UCSD-AML1 (cell line): Measurements from ENCODE around the gene GRIK4.

Experiments
- DNase-seq: peaks from one replicate; lab custom pipeline; 2025; ENCODE audit not compliant: unreplicated experiment; lab: John Stamatoyannopoulos, UW

The GRIK4 gene

GRCh38 chr11:120662071-120662676 lies 150.6 kb downstream of the GRIK4 start:
- DNase-seq: no peak

DNA sequence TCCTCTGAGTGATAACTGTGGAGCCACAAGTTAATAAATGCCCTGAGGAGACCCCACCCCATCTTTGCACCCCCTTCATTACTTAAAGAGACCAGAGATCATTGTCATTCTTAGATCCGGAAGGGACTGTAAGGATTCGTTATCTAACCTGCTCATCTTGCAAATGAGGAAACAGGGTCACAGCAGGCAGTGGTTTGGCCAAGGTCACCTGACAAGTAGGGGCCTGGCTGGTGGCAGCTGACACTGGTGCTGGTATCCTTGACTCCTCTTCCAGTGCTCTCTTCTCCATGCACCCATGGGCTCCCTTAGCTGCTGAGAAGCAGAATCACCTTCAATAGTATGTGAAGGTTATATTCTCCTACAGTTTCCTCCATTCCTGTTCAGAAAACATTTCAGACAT lies 151.6 kb downstream of the GRIK4 start:
- no peak for DNase-seq

DNA sequence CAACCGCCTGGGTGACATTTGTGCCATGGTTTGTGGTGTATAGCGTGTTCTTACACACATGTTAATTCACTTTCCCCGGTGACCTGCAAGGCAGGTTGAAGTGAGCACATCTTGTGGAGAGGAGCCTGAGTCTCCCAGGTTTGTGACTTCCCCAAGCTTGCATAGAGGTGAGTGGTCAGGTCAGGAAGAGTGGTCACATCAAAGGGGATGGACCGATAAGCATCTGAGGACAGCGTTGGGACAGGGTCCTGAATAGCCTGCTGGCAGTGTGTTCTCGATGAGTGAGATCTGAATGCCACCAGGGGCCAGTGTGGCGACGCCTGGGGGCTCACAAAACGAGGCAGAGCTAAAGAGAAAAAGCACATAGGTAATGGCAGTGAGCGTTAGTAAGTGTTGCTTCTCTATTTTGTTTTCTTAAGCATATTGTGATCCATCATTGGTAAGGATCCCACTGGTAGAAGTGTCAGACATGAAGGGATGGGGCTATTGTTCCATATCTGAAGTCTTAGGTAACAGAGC lies 154.6 kb downstream of the GRIK4 start:
- DNase-seq: no peak

DNA sequence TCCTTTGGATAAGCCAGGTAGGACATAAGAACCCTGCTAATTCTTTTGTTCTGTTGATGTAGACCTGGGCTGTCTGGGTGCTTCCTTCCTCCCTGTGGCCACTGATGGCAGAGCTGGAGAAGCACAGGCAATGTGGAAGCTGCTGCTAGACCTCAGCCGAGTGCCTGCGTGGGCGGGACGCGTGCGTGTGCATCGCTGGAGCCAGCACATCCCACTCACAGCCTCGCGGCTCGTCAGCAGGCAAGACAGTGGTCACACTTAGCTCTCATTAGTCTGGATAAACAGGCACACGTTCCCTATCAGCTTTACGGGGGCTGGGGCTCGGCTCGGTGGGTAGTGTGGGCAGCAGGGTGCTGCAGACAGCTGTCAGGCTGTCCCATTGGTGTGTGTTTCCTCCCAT lies 155.7 kb downstream of the GRIK4 start:
- DNase-seq: no peak

GRCh38 chr11:120667934-120668333 lies 156.4 kb downstream of the GRIK4 start:
- no peak for DNase-seq

DNA sequence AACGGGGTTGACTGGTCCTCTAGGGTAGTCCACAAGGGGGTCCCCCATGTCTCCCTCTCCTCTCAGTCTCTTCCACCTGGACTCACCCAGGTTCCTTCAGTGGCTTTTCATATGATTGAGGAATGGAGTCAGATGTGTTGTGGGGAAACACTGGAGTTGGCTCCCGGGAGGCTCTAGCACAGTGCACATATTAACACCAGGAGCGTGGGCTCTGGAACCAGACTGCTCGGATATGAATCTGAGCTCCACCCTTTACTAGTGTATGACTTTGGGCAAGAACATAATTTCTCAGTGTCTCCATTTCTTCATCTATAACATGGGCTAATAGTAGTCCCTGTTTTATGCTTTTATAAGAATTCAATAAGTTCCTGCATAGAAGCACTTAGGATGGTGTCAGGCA lies 157.0 kb downstream of the GRIK4 start:
- DNase-seq: no peak

GRCh38 chr11:120674542-120674941 lies 163.0 kb downstream of the GRIK4 start:
- no peak for DNase-seq

GRCh38 chr11:120675171-120675570 lies 163.6 kb downstream of the GRIK4 start:
- DNase-seq: no peak

- no peak for DNase-seq
Observed at GRCh38 chr11:120676991-120677390, 165.4 kb downstream of the GRIK4 start.

- no peak for DNase-seq
Observed at GRCh38 chr11:120680322-120680721, 168.8 kb downstream of the GRIK4 start.

DNA sequence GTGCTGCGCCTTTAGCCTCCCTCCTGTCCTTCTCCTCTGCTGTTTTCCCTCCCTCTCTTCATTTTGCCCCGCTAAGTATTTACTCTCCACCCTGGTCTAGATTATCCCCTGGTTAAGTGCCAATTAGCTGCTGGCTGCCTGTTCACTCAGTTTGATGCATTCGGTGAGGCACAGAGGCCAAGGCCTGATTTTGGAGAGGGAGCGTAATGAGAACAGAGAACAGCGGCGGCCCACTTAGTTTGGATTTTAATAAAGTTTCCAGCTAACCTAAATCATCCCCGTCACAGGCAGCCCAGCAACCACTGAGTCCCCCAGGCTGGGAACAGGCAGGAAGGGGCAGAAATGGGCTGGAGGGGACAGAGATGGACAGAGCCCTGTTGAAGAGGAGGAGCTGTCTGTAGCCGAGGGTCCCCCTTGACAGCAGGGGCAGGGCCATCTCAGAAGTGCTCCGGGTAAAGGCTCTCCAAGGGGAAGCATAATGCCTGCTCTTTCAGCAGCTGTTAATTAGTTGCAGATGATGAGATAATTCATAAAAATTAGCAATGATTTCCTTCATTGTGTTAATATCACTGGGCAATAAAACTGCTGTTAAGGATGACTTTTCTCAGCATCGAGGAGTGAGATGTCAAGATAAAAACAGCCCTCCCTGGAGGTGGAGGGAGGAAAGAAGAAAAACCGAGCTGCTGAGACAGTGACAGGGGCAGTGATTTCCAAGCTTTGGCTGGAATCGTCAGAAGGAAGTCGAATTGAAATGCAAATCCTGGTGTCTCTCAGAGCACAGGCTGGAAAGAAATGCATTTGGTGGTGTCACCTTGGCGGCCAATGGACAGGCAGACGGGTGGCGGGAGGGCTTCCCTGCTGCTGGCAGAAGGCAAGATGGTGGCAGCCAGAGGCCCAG lies 170.1 kb downstream of the GRIK4 start:
- no peak for DNase-seq

DNA sequence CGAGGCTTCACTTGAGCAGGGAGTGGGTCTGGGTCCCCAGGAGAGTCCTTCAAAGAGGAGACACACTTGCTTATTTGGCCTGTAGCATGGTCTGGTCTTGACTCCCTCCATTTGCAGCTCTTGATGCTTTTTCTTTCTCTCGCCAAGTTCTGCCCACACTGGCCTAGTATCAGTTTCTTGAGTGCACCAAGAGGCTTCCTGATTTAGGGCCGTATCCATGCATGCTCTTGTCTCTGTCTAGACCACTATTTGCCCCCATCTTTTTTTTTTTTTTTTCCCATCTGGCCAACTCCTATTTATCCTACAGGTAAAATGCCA lies 170.7 kb downstream of the GRIK4 start:
- DNase-seq: no peak

DNA sequence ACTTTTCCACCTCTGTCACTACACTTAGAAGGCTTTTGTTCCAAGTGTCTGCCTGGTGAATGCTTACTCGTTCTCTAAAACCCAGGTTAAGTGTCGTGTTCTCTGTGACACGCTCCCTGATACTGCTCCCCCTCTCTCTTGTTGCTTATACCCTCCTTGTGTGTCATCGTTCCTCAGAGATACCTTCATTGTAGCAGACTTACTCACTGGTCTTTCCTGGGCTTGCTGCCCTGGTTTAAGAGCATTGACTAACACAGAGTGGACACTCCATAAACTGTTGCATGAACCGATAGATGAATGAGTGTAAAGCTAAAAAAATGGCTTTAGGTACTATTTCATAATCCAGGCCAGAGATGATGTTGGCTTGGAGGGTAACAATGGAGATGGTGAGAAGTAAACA lies 171.3 kb downstream of the GRIK4 start:
- no peak for DNase-seq

GRCh38 chr11:120686516-120686915 lies 175.0 kb downstream of the GRIK4 start:
- DNase-seq: no peak

- DNase-seq: no peak
Observed at GRCh38 chr11:120688163-120688562, 176.6 kb downstream of the GRIK4 start.

- DNase-seq: no peak
Observed at GRCh38 chr11:120689596-120690275, 178.2 kb downstream of the GRIK4 start.

DNA sequence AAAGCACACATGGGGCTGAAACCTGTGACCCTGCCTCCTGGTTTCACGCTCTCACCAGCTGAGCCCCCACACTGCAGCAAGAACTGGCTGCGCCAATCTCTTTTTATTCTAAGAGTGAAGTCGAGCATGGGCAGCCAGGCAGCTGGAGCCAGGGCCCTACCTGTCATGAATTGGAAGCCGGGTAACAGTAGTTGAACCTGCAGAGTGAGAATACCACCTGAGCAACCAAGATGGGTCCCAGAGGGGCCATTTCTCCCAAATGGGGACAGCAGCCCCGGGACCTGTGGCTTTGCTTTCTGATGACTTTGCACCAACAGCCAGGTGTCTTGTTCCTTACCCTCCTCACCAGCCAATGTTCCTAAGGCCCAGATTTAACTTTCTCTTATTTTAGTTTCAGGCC lies 178.9 kb downstream of the GRIK4 start:
- no peak for DNase-seq

GRCh38 chr11:120694726-120695125 lies 183.2 kb downstream of the GRIK4 start:
- no peak for DNase-seq

DNA sequence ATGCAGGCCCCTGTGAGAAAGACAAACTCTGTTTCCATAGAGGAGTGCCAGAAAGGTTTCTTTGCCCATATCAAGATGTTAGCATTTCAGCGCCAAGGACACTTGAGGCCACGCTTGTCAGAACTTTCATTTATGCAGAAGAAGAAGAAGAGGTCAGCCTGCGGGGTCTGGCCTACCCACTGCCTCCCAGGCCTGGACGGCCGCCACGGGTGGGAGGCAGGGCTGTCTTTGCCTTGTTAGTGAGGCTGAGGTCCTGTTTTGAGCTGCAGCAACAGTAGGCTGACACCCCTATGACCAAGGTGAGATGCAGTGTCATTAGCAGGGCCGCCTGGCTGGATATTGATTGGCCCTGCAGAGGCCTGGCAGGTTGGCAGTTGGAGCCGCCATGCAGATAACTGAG lies 183.9 kb downstream of the GRIK4 start:
- DNase-seq: no peak

- no peak for DNase-seq
Observed at GRCh38 chr11:120695939-120696338, 184.4 kb downstream of the GRIK4 start.

GRCh38 chr11:120696597-120697218 lies 185.2 kb downstream of the GRIK4 start:
- no peak for DNase-seq

- no peak for DNase-seq
Observed at GRCh38 chr11:120698918-120699317, 187.4 kb downstream of the GRIK4 start.
